Tibial artery (tissue), 4 donors: ENCODE results near the gene PDCD5.

ENCODE experiments used
- DNase-seq, 2 donors: peaks; one replicate each; pipeline ENCODE4 v3.0.0-alpha.2; 2019
- H3K27ac ChIP-seq, 2 donors: fragments of 200-600 bp; sonication (generic) in 1 of 2; 1 replicate in 1 of 2; 2 replicates in 1 of 2; pipeline ENCODE4 v1.5.1; 2018 to 2019; ENCODE audit warnings: mild to moderate bottlenecking in 1 of 2
- H3K27me3 ChIP-seq, 2 donors: fragments of 200-600 bp; sonication (generic) in 1 of 2; one replicate each; pipeline versions ENCODE4 v1.5.1 to v1.6.0; 2016 to 2019
- H3K36me3 ChIP-seq, 3 donors: fragments of 200-600 bp; sonication (generic) in 2 of 3; one replicate each; pipeline ENCODE4 v1.5.1; 2016 to 2019; ENCODE audit warnings: mild to moderate bottlenecking in 2 of 3
- H3K4me1 ChIP-seq, 4 donors: fragments of 200-600 bp; sonication (generic) in 2 of 4; 1 replicate in 3 of 4; 2 replicates in 1 of 4; pipeline ENCODE4 v1.5.1; 2016 to 2019
- H3K4me3 ChIP-seq, 2 donors: fragments of 200-600 bp; sonication (generic) in 1 of 2; 1 replicate in 1 of 2; 2 replicates in 1 of 2; pipeline ENCODE4 v1.5.1; 2018 to 2019; ENCODE audit warnings: mild to moderate bottlenecking in 2 of 2
- H3K9me3 ChIP-seq, 3 donors: fragments of 200-600 bp; sonication (generic) in 1 of 3; one replicate each; pipeline ENCODE4 v1.5.1; 2016 to 2019
- intact Hi-C: fragments of 100-400 bp; cut with DNase I; formaldehyde crosslinking; loops from one replicate; pipeline ENCODE4 v1.15.0; 2023; ENCODE audit warnings: low total_unique reads
- TF ChIP-seq, protein P1 (sequence below), 2 experiments: fragments of 200-600 bp in 1 of 2; fragments of 450-650 bp in 1 of 2; IDR thresholded peaks; one replicate each; pipeline ENCODE4 v1.5.1; 2017 to 2019; ENCODE audit warnings: antibody characterized with exemption in 2 of 2, mild to moderate bottlenecking in 1 of 2, moderate library complexity in 1 of 2

The PDCD5 gene

DNA sequence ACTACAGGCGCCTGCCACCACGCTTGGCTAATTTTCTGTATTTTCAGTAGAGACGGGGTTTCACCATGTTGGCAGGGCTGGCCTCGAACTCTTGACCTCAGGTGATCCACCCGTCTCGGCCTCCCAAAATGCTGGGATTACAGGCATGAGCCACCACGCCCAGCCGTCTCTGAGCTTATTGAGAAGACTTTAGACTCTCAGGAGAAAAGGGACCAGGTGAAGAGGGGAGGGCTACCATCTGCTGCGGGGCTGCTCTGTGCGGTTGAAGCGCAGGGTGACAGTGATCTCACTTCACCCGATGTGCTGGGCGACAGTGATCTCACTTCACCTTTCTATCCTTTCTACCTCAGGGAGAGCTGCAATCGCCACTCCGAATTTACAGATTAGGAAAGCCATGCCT lies 25.3 kb downstream of the PDCD5 start:
- Histone ChIP-seq H3K9me3 (no peaks in the 10 kb centered on the region), H3K27ac (no peak overlapping the region), H3K27me3 (no peaks in the 10 kb centered on the region), H3K4me1 (no peaks in the 10 kb centered on the region), H3K4me3 (no peak overlapping the region), H3K36me3 (peaks cover 62 to 96% (median 64%) of the 10 kb centered on the region in 3 donors)
- intact Hi-C loops, result no loop called here
- DNase-seq, result no peak
- TF ChIP-seq, protein P1, sequence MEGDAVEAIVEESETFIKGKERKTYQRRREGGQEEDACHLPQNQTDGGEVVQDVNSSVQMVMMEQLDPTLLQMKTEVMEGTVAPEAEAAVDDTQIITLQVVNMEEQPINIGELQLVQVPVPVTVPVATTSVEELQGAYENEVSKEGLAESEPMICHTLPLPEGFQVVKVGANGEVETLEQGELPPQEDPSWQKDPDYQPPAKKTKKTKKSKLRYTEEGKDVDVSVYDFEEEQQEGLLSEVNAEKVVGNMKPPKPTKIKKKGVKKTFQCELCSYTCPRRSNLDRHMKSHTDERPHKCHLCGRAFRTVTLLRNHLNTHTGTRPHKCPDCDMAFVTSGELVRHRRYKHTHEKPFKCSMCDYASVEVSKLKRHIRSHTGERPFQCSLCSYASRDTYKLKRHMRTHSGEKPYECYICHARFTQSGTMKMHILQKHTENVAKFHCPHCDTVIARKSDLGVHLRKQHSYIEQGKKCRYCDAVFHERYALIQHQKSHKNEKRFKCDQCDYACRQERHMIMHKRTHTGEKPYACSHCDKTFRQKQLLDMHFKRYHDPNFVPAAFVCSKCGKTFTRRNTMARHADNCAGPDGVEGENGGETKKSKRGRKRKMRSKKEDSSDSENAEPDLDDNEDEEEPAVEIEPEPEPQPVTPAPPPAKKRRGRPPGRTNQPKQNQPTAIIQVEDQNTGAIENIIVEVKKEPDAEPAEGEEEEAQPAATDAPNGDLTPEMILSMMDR (IDR thresholded peaks at IDR 0.05), result no peak

DNA sequence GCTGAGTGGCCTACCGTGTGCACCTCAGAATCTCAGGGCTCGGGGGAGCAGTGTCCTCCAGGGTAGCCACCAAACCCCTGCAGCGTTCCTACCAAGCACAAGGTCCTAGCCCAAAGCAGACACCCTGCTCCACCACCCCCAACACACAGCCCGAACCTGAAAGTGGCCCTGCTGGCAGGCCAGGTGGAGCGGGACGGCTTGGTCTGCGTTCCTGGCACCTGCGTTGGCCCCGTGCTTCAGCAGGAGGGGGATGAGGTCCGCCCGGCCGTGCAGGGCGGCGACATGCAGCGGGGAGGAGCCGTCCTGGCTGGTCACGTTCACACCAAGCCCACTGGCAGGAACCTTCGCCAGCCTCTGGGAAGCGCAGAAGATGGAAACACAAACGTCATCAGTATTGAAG lies 26.5 kb downstream of the PDCD5 start:
- Histone ChIP-seq H3K27me3 (no peaks in the 10 kb centered on the region), H3K9me3 (no peaks in the 10 kb centered on the region), H3K27ac (no peak overlapping the region), H3K4me1 (no peaks in the 10 kb centered on the region), H3K36me3 (peaks cover 60 to 95% (median 66%) of the 10 kb centered on the region in 3 donors), H3K4me3 (no peak overlapping the region)
- no peak for DNase-seq
- TF ChIP-seq, protein P1 (IDR thresholded peaks at IDR 0.05), result no peak
- intact Hi-C loops, result no loop called here

DNA sequence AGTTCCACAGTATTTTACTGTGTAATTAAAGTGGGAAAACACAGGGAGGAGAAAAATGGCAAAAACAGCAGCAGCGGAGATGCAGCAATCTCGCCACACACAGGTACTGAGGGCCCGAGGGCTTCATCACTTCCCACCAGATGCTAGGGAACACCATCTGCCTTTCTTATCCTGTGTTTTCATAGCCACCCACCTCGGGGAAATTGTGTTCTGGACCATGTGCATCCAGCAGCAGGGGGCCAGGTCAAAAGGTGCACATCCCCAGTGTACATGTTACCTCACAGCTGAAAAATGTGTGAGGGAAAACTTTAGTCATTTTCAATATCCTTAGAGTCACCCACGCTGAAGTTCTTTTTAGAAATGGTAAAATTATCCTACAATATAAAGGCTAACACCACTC lies 30.2 kb downstream of the PDCD5 start:
- Histone ChIP-seq H3K27me3 (no peaks in the 10 kb centered on the region), H3K4me1 (no peaks in the 10 kb centered on the region), H3K9me3 (no peaks in the 10 kb centered on the region), H3K4me3 (no peak overlapping the region), H3K27ac (no peak overlapping the region), H3K36me3 (peaks cover 62 to 96% (median 65%) of the 10 kb centered on the region in 3 donors)
- DNase-seq, result no peak
- intact Hi-C loops, result no loop called here
- TF ChIP-seq, protein P1 (IDR thresholded peaks at IDR 0.05), result no peak

DNA sequence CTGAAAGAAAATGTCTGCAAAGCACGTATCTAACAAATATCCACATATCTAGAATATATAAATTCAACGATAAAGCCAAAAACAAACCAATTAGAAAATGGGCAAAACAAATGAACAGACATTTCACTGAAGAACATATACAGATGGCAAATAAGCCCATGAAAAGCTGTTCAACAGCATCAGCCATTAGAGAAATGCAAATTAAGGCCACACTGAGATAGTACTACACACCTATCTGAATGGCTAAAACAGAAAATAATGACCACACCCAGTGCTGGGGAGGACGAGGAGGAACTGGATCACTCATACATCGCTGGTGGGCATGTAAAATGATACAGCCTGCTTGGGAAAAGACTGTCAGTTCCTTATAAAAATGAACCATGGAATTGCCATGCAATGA lies 32.0 kb downstream of the PDCD5 start:
- H3K36me3 ChIP-seq, result peaks cover 62 to 96% (median 69%) of the 10 kb centered on the region in 3 donors
- intact Hi-C loops, result no loop called here
- no peak for DNase-seq

GRCh38 chr19:32614916-32615315 lies 33.9 kb downstream of the PDCD5 start:
- no peaks in the 10 kb centered on the region for H3K4me1 ChIP-seq
- no peaks in the 10 kb centered on the region for H3K9me3 ChIP-seq
- intact Hi-C loops, result no loop called here
- TF ChIP-seq, protein P1 (IDR thresholded peaks at IDR 0.05), result no peak
- no peak overlapping the region for H3K4me3 ChIP-seq
- no peaks in the 10 kb centered on the region for H3K27me3 ChIP-seq
- no peak overlapping the region for H3K27ac ChIP-seq
- peaks cover 69 to 97% (median 85%) of the 10 kb centered on the region in 3 donors for H3K36me3 ChIP-seq
- DNase-seq, result peak in 1 of 2 donors; percentile 12

More for the DNA sequence above, 32.0 kb downstream of the PDCD5 start:
- Histone ChIP-seq H3K4me3 (no peak overlapping the region), H3K27ac (no peak overlapping the region), H3K27me3 (no peaks in the 10 kb centered on the region), H3K4me1 (no peaks in the 10 kb centered on the region), H3K9me3 (no peaks in the 10 kb centered on the region)
- TF ChIP-seq, protein P1 (IDR thresholded peaks at IDR 0.05), result no peak

DNA sequence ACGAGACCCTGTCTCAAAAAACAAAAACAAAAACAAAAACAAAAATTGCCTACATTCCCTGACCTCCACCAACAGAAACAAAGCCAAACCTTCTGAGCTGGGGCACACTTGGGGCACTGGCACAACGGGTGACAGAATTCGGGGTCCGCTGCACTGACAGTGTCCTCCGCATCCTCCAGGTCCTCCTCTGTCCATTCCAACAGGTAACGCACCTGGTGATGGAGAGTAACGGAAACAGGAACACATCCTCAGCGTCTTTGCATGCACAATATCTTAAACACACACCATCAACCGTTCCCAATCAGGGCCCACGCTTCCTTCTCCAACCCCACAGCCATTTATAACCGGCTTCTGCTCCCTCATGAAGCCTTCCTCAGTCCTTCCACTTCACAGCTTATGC lies 34.6 kb downstream of the PDCD5 start:
- Histone ChIP-seq H3K36me3 (peaks cover 72 to 98% (median 92%) of the 10 kb centered on the region in 3 donors), H3K27me3 (no peaks in the 10 kb centered on the region), H3K4me1 (no peaks in the 10 kb centered on the region), H3K9me3 (no peaks in the 10 kb centered on the region), H3K4me3 (no peak overlapping the region), H3K27ac (no peak overlapping the region)
- intact Hi-C loops, result no loop called here
- peak in 1 of 2 donors; percentile 21 for DNase-seq
- TF ChIP-seq, protein P1 (IDR thresholded peaks at IDR 0.05), result no peak
